ENCODE results near the gene NPC1. TPM values are rescaled to one million over a fixed set of nuclear protein-coding genes. Genes with fewer than 3 reads are reported as not detected.
"Not testable (repeated sequence)": the region's sequence is repeated elsewhere in the genome, so short reads cannot be mapped to it uniquely, and the experiment has no call there.

Gene NPC1
- total RNA-seq, 2 experiments from 2014 or later: 54.5 to 55.3 TPM

GRCh38 chr18:23577521-23577920 is 8.8 kb downstream of the NPC1 start:
- H3K4me3 Mint-ChIP-seq; DNase-seq; POLR2A ChIA-PET; H3K27me3 Mint-ChIP-seq; H3K27ac Mint-ChIP-seq; ATAC-seq (ENCODE audit: low read depth); H3K9me3 Mint-ChIP-seq: not testable (repeated sequence)
- Mint-ChIP-seq H3K4me1 (peaks cover 33% of the 10 kb centered on the region), H3K36me3 (peaks cover 25% of the 10 kb centered on the region)

GRCh38 chr18:23575309-23575651 is 11.0 kb downstream of the NPC1 start:
- DNase-seq (no peak), ATAC-seq (ENCODE audit: low read depth) (no peak)
- Mint-ChIP-seq H3K4me3 (no peak overlapping the region), H3K36me3 (peaks cover 19% of the 10 kb centered on the region), H3K9me3 (no peaks in the 10 kb centered on the region), H3K4me1 (peaks cover 24% of the 10 kb centered on the region), H3K27ac (peak overlapping the region; percentile 51), H3K27me3 (no peaks in the 10 kb centered on the region)
- POLR2A ChIA-PET: interaction anchor here (0.9 to 1.3 kb wide), 2 partner anchors 11 to 15 kb away, joined by 3 read pairs; partner anchors contain the start of gene NPC1

GRCh38 chr18:23574611-23575308 is 11.5 kb downstream of the NPC1 start:
- Mint-ChIP-seq H3K4me1 (peaks cover 24% of the 10 kb centered on the region), H3K36me3 (peaks cover 21% of the 10 kb centered on the region), H3K9me3 (no peaks in the 10 kb centered on the region), H3K4me3 (peak overlapping the region; percentile 38), H3K27me3 (no peaks in the 10 kb centered on the region), H3K27ac (peak overlapping the region; percentile 73)
- ATAC-seq (ENCODE audit: low read depth) (no peak), DNase-seq (no peak)
- POLR2A ChIA-PET: interaction anchor here (0.5 to 1.3 kb wide), 3 partner anchors 11 to 1948 kb away, joined by 3 read pairs; partner anchors contain the start of gene NPC1

- H3K4me3 Mint-ChIP-seq: peak overlapping the region; percentile 38
- no peaks in the 10 kb centered on the region for H3K27me3 Mint-ChIP-seq
- POLR2A ChIA-PET: interaction anchor here (0.9 to 1.3 kb wide), 2 partner anchors 12 kb away, joined by 3 read pairs; partner anchors contain the start of gene NPC1
- ATAC-seq (ENCODE audit: low read depth) (peak; percentile 65), DNase-seq (no peak)
- H3K27ac Mint-ChIP-seq: peak overlapping the region; percentile 73
- H3K36me3 Mint-ChIP-seq: peaks cover 26% of the 10 kb centered on the region
- peaks cover 24% of the 10 kb centered on the region for H3K4me1 Mint-ChIP-seq
- H3K9me3 Mint-ChIP-seq: no peaks in the 10 kb centered on the region
Observed at GRCh38 chr18:23573626-23574431, 12.5 kb downstream of the NPC1 start.

- Mint-ChIP-seq H3K4me3 (no peak overlapping the region), H3K27ac (peak overlapping the region; percentile 9), H3K27me3 (no peaks in the 10 kb centered on the region), H3K4me1 (peaks cover 21% of the 10 kb centered on the region), H3K36me3 (peaks cover 29% of the 10 kb centered on the region), H3K9me3 (no peaks in the 10 kb centered on the region)
- POLR2A ChIA-PET: interaction anchor here (0.9 kb wide), 1 partner anchor 13 kb away, joined by 3 read pairs; no protein-coding TSS in a partner anchor
- no peak for ATAC-seq (ENCODE audit: low read depth)
- no peak for DNase-seq
Observed at GRCh38 chr18:23573020-23573419, 13.3 kb downstream of the NPC1 start.

- peaks cover 30% of the 10 kb centered on the region for H3K36me3 Mint-ChIP-seq
- H3K9me3 Mint-ChIP-seq: no peaks in the 10 kb centered on the region
- peaks cover 21% of the 10 kb centered on the region for H3K4me1 Mint-ChIP-seq
- H3K27ac Mint-ChIP-seq: no peak overlapping the region
- H3K27me3 Mint-ChIP-seq: no peaks in the 10 kb centered on the region
- POLR2A ChIA-PET: no interaction called here
- no peak overlapping the region for H3K4me3 Mint-ChIP-seq
- ATAC-seq (ENCODE audit: low read depth): no peak
- no peak for DNase-seq
Observed at GRCh38 chr18:23572570-23572969, 13.7 kb downstream of the NPC1 start.

- Mint-ChIP-seq H3K9me3 (no peaks in the 10 kb centered on the region), H3K36me3 (peaks cover 33% of the 10 kb centered on the region), H3K27ac (no peak overlapping the region), H3K4me1 (peaks cover 21% of the 10 kb centered on the region), H3K27me3 (no peaks in the 10 kb centered on the region), H3K4me3 (no peak overlapping the region)
- POLR2A ChIA-PET: no interaction called here
- ATAC-seq (ENCODE audit: low read depth) (no peak), DNase-seq (no peak)
Observed at GRCh38 chr18:23572012-23572411, 14.3 kb downstream of the NPC1 start.

- H3K36me3 Mint-ChIP-seq: peaks cover 34% of the 10 kb centered on the region
- no peak for ATAC-seq (ENCODE audit: low read depth)
- POLR2A ChIA-PET: no interaction called here
- H3K4me3 Mint-ChIP-seq: no peak overlapping the region
- no peaks in the 10 kb centered on the region for H3K9me3 Mint-ChIP-seq
- peaks cover 19% of the 10 kb centered on the region for H3K4me1 Mint-ChIP-seq
- H3K27ac Mint-ChIP-seq: no peak overlapping the region
- H3K27me3 Mint-ChIP-seq: no peaks in the 10 kb centered on the region
- DNase-seq: no peak
Observed at GRCh38 chr18:23570912-23571504, 15.3 kb downstream of the NPC1 start.

- no peak for DNase-seq
- no peak overlapping the region for H3K4me3 Mint-ChIP-seq
- H3K36me3 Mint-ChIP-seq: peaks cover 32% of the 10 kb centered on the region
- no peak for ATAC-seq (ENCODE audit: low read depth)
- H3K27me3 Mint-ChIP-seq: no peaks in the 10 kb centered on the region
- no peak overlapping the region for H3K27ac Mint-ChIP-seq
- POLR2A ChIA-PET: no interaction called here
- no peaks in the 10 kb centered on the region for H3K9me3 Mint-ChIP-seq
- H3K4me1 Mint-ChIP-seq: peaks cover 11% of the 10 kb centered on the region
Observed at GRCh38 chr18:23569299-23570063, 16.8 kb downstream of the NPC1 start.

- DNase-seq (no peak), ATAC-seq (ENCODE audit: low read depth) (no peak)
- H3K27ac Mint-ChIP-seq: no peak overlapping the region
- H3K27me3 Mint-ChIP-seq: no peaks in the 10 kb centered on the region
- H3K36me3 Mint-ChIP-seq: peaks cover 34% of the 10 kb centered on the region
- H3K4me3 Mint-ChIP-seq: no peak overlapping the region
- H3K9me3 Mint-ChIP-seq: no peaks in the 10 kb centered on the region
- POLR2A ChIA-PET: no interaction called here
- H3K4me1 Mint-ChIP-seq: peaks cover 5% of the 10 kb centered on the region
Observed at GRCh38 chr18:23568281-23569138, 17.8 kb downstream of the NPC1 start.

- H3K9me3 Mint-ChIP-seq: no peaks in the 10 kb centered on the region
- no peak for ATAC-seq (ENCODE audit: low read depth)
- no peak overlapping the region for H3K4me3 Mint-ChIP-seq
- no peaks in the 10 kb centered on the region for H3K27me3 Mint-ChIP-seq
- no peak for DNase-seq
- H3K36me3 Mint-ChIP-seq: peaks cover 34% of the 10 kb centered on the region
- peaks cover 3% of the 10 kb centered on the region for H3K4me1 Mint-ChIP-seq
- POLR2A ChIA-PET: no interaction called here
- no peak overlapping the region for H3K27ac Mint-ChIP-seq
Observed at GRCh38 chr18:23567671-23568070, 18.6 kb downstream of the NPC1 start.

GRCh38 chr18:23565916-23566547 is 20.3 kb downstream of the NPC1 start:
- ATAC-seq (ENCODE audit: low read depth): no peak
- no peak overlapping the region for H3K27ac Mint-ChIP-seq
- H3K27me3 Mint-ChIP-seq: no peaks in the 10 kb centered on the region
- POLR2A ChIA-PET: no interaction called here
- peaks cover 3% of the 10 kb centered on the region for H3K4me1 Mint-ChIP-seq
- H3K4me3 Mint-ChIP-seq: no peak overlapping the region
- H3K36me3 Mint-ChIP-seq: peaks cover 38% of the 10 kb centered on the region
- no peak for DNase-seq
- H3K9me3 Mint-ChIP-seq: no peaks in the 10 kb centered on the region
